ENCODE results near the gene SLC17A3. TPM values are rescaled to one million over a fixed set of nuclear protein-coding genes. Genes with fewer than 3 reads are reported as not detected.

Gene SLC17A3
- total RNA-seq, 1 experiment from 2014 or later = not detected

DNA sequence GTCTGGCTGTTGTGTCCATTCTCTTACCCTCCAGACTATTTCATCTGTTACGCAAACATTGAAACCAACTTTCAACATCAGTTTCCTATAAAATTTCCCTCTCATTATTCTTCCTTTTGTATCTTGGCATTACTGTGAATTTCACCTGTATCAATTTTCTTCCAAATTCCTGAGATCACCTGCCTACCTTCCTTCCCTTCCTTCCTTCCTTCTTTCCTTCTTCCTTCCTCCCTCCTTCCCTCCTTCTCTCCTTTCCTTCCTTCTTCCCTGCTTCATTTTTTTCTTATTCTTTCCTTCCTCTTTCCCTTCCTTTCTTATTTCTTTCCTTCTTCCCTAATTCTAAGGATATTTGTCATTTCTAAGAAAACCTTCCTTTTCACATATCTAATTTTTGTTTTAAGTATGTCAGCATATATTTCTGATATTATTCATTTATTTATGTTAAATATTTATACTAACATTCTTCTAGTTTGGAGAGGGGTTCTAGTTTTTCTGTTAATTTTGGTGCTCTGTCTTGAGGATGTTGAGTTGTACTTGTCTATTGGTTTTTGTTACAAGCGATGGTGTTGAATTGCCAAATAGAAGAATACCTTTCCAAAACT, 4.8 kb upstream of the SLC17A3 start:
- Histone ChIP-seq H3K36me3 (ENCODE audit: control insufficient read depth in 1 of 2, insufficient read depth in 2 of 2, low read length in 2 of 2) (no peaks in the 10 kb centered on the region), H3K4me2 (ENCODE audit: low read length) (no peak overlapping the region), H2AFZ (ENCODE audit: low read depth, low read length, poor library complexity, severe bottlenecking) (no peak overlapping the region), H3K4me3 (replicated peaks in 1 of 2; ENCODE audit: low read depth in 1 of 2, low read length in 2 of 2) (no peak overlapping the region), H4K20me1 (ENCODE audit: insufficient read depth) (no peaks in the 10 kb centered on the region), H3K27me3 (ENCODE audit: insufficient read depth, low read length) (no peaks in the 10 kb centered on the region), H3K79me2 (ENCODE audit: insufficient read depth, low read length) (no peaks in the 10 kb centered on the region), H3K9ac (ENCODE audit: low read length) (no peak overlapping the region), H3K27ac (ENCODE audit: low read depth, low read length) (no peak overlapping the region), H3K4me1 (ENCODE audit: control insufficient read depth in 1 of 2, insufficient read depth in 2 of 2, low read length in 2 of 2) (no peaks in the 10 kb centered on the region), H3K9me3 (ENCODE audit: control insufficient read depth in 1 of 2, insufficient read depth in 1 of 2, low read depth in 1 of 2, low read length in 2 of 2) (no peaks in the 10 kb centered on the region), H3K9me2 (ENCODE audit: insufficient read depth) (no peaks in the 10 kb centered on the region)
- no peak for ATAC-seq
- no peak for DNase-seq (ENCODE audit: low read depth, low spot score)
- RAD21 ChIA-PET (ENCODE audit: low non-redundant PET in 1 of 2, low total read pairs in 2 of 2, uncharacterized antibody in 2 of 2, unreplicated experiment in 2 of 2) = no interaction called here
- POLR2A ChIA-PET = no interaction called here
- intact Hi-C loops (cut with micrococcal nuclease) = no loop called here
- CTCF ChIA-PET = no interaction called here
- BruUV-seq (replicated peaks) = no TSS peak
- TF ChIP-seq, protein P1, sequence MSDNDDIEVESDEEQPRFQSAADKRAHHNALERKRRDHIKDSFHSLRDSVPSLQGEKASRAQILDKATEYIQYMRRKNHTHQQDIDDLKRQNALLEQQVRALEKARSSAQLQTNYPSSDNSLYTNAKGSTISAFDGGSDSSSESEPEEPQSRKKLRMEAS (IDR thresholded peaks at IDR 0.05) = no peak
- no peak for TF ChIP-seq CEBPB (IDR thresholded peaks at IDR 0.05; ENCODE audit: low read depth)
- TF ChIP-seq ZNF274 (IDR thresholded peaks at IDR 0.05; ENCODE audit: low read depth, low read length) = no peak
- TF ChIP-seq CBX3 (IDR thresholded peaks at IDR 0.05; ENCODE audit: low read depth) = no peak
- TF ChIP-seq POLR2AphosphoS5 (IDR thresholded peaks at IDR 0.05; ENCODE audit: low read depth, low read length) = no peak
- no peak for TF ChIP-seq EGR1 (IDR thresholded peaks at IDR 0.05; ENCODE audit: low read depth)
- no peak for TF ChIP-seq RAD21 (IDR thresholded peaks at IDR 0.05; ENCODE audit: low read depth)
- TF ChIP-seq, protein P2, sequence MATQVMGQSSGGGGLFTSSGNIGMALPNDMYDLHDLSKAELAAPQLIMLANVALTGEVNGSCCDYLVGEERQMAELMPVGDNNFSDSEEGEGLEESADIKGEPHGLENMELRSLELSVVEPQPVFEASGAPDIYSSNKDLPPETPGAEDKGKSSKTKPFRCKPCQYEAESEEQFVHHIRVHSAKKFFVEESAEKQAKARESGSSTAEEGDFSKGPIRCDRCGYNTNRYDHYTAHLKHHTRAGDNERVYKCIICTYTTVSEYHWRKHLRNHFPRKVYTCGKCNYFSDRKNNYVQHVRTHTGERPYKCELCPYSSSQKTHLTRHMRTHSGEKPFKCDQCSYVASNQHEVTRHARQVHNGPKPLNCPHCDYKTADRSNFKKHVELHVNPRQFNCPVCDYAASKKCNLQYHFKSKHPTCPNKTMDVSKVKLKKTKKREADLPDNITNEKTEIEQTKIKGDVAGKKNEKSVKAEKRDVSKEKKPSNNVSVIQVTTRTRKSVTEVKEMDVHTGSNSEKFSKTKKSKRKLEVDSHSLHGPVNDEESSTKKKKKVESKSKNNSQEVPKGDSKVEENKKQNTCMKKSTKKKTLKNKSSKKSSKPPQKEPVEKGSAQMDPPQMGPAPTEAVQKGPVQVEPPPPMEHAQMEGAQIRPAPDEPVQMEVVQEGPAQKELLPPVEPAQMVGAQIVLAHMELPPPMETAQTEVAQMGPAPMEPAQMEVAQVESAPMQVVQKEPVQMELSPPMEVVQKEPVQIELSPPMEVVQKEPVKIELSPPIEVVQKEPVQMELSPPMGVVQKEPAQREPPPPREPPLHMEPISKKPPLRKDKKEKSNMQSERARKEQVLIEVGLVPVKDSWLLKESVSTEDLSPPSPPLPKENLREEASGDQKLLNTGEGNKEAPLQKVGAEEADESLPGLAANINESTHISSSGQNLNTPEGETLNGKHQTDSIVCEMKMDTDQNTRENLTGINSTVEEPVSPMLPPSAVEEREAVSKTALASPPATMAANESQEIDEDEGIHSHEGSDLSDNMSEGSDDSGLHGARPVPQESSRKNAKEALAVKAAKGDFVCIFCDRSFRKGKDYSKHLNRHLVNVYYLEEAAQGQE (IDR thresholded peaks at IDR 0.05; ENCODE audit: low read depth) = no peak
- no peak for TF ChIP-seq POLR2A (IDR thresholded peaks at IDR 0.05; ENCODE audit: borderline replicate concordance, extremely low read depth, insufficient read depth, insufficient read length)
- TF ChIP-seq EZH2phosphoT487 (IDR thresholded peaks at IDR 0.05; ENCODE audit: borderline replicate concordance) = no peak
- TF ChIP-seq TCF7L2 (IDR thresholded peaks at IDR 0.05; ENCODE audit: borderline replicate concordance, extremely low read depth, insufficient read depth, insufficient read length) = no peak
- TF ChIP-seq, protein P3, sequence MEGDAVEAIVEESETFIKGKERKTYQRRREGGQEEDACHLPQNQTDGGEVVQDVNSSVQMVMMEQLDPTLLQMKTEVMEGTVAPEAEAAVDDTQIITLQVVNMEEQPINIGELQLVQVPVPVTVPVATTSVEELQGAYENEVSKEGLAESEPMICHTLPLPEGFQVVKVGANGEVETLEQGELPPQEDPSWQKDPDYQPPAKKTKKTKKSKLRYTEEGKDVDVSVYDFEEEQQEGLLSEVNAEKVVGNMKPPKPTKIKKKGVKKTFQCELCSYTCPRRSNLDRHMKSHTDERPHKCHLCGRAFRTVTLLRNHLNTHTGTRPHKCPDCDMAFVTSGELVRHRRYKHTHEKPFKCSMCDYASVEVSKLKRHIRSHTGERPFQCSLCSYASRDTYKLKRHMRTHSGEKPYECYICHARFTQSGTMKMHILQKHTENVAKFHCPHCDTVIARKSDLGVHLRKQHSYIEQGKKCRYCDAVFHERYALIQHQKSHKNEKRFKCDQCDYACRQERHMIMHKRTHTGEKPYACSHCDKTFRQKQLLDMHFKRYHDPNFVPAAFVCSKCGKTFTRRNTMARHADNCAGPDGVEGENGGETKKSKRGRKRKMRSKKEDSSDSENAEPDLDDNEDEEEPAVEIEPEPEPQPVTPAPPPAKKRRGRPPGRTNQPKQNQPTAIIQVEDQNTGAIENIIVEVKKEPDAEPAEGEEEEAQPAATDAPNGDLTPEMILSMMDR (IDR thresholded peaks at IDR 0.05 in 2 of 3, conservative IDR thresholded peaks at IDR 0.05 in 1 of 3; ENCODE audit: borderline replicate concordance in 1 of 3, insufficient read depth in 1 of 3, low read depth in 2 of 3, low read length in 2 of 3) = no peak
- TF ChIP-seq ELF1 (IDR thresholded peaks at IDR 0.05; ENCODE audit: borderline replicate concordance, low read depth) = no peak
- TF ChIP-seq SP1 (IDR thresholded peaks at IDR 0.05; ENCODE audit: low read depth) = no peak
- TF ChIP-seq FOSL1 (IDR thresholded peaks at IDR 0.05; ENCODE audit: low read depth) = no peak
- no peak for TF ChIP-seq SRF (IDR thresholded peaks at IDR 0.05; ENCODE audit: low read depth)
- TF ChIP-seq, protein P4, sequence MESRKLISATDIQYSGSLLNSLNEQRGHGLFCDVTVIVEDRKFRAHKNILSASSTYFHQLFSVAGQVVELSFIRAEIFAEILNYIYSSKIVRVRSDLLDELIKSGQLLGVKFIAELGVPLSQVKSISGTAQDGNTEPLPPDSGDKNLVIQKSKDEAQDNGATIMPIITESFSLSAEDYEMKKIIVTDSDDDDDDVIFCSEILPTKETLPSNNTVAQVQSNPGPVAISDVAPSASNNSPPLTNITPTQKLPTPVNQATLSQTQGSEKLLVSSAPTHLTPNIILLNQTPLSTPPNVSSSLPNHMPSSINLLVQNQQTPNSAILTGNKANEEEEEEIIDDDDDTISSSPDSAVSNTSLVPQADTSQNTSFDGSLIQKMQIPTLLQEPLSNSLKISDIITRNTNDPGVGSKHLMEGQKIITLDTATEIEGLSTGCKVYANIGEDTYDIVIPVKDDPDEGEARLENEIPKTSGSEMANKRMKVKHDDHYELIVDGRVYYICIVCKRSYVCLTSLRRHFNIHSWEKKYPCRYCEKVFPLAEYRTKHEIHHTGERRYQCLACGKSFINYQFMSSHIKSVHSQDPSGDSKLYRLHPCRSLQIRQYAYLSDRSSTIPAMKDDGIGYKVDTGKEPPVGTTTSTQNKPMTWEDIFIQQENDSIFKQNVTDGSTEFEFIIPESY (IDR thresholded peaks at IDR 0.05; ENCODE audit: extremely low read depth, insufficient replicate concordance, low read length) = no peak
- TF ChIP-seq, protein P5, sequence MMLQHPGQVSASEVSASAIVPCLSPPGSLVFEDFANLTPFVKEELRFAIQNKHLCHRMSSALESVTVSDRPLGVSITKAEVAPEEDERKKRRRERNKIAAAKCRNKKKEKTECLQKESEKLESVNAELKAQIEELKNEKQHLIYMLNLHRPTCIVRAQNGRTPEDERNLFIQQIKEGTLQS (IDR thresholded peaks at IDR 0.05) = no peak
